Measurements from ENCODE around the gene FOXO6.

Gene FOXO6

DNA sequence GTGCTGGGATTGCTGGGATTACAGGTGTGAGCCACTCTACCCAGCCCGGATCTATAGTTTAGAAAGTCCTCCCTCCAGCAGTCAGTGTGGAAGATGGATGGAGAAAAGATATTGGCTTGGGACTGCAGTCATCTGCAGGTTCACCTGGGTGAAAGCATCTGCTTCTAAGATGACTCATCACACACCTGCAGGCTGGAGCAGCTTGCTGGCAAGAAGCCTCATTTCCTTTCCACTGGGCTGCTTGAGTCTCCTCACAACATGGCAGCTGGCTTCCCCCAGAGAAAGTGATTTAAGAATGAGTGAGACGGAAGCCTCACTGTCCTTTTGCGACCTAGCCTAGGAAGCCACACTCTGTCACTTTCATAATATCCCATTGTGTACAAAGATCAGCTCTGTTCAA is 50.0 kb downstream of the FOXO6 start:
- DNase-seq = no peak

- no peak for DNase-seq
These were observed 51.5 kb downstream of the FOXO6 start for GRCh38 chr1:41412748-41413147.

- DNase-seq = no peak
These were observed 52.6 kb downstream of the FOXO6 start for GRCh38 chr1:41413748-41414281.

DNA sequence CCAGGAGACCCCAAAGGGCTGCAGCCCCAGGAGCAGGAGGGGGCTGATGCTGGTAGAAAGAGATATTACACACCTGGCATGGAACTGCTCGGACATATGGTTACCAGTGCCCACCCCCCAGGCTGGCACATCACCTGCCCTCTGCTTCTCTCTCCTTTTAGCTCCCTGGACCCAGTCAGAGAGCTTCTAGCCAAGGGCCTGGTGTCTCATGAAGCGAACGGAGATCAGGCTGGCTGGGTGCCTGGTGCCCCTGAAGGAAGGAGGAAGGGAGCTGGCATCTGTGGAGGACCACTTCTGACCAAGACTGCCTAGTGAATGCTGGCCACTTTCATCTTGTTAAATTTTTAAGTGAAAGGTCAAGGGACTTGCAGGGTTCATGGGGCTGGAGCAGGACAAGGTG is 53.1 kb downstream of the FOXO6 start:
- no peak for DNase-seq

GRCh38 chr1:41414716-41415306 is 53.6 kb downstream of the FOXO6 start:
- DNase-seq = no peak

- DNase-seq = no peak
These were observed 54.8 kb downstream of the FOXO6 start for GRCh38 chr1:41416081-41416480.

GRCh38 chr1:41416552-41417334 is 55.5 kb downstream of the FOXO6 start:
- DNase-seq = peak; percentile 17 to 39 (median 27)

- no peak for DNase-seq
These were observed 56.1 kb downstream of the FOXO6 start for GRCh38 chr1:41417335-41417682.

- DNase-seq = no peak
These were observed 56.5 kb downstream of the FOXO6 start for GRCh38 chr1:41417746-41418145.

GRCh38 chr1:41418857-41419583 is 57.8 kb downstream of the FOXO6 start:
- no peak for DNase-seq

GRCh38 chr1:41419584-41420295 is 58.5 kb downstream of the FOXO6 start:
- no peak for DNase-seq

- no peak for DNase-seq
These were observed 59.1 kb downstream of the FOXO6 start for GRCh38 chr1:41420351-41420750.

GRCh38 chr1:41420860-41421259 is 59.6 kb downstream of the FOXO6 start:
- DNase-seq = no peak

GRCh38 chr1:41422306-41422705 is 61.1 kb downstream of the FOXO6 start:
- DNase-seq = no peak

- no peak for DNase-seq
These were observed 62.4 kb downstream of the FOXO6 start for GRCh38 chr1:41423511-41424191.

DNA sequence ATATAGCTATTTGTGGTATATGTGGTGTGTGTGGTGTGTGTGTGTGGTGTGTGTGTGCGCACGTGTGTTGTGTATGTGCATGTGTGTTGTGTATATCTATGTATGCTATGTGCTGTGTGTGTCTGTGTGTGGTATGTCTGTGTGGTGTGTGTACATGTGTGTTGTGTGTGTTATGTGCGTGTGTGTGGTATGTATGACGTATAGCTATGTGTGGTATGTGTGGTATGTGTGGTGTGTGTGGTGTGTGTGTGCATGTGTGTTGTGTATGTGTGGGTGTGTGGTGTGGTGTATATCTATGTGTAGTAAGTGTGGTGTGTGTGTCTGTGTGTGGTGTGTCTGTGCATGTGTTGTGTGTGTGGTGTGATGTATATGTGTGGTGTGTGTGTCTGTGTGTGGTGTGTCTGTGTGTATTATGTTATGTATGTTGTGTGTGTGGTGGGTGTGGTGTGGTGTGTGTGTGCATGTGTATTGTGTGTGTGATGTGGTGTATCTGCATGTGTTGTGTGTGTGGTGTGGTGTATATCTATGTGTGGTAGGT is 63.4 kb downstream of the FOXO6 start:
- DNase-seq = no peak

DNA sequence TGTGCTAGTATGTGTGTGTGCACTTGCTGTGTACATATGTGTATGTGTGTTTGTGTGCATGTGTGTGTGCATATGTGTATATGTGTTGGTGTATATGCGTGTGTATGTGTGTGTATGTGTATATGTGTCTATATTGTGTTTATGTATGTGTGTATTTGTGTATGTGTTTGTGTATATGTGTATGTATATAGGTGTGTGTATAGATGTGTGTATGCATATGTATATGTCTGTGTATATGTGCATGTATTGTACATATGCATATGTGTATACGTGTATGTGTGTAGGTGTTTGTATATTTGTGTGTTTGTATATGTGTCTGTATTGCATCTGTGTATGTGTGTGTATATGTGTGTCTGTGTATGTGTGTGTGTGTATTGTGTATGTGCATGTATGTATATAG is 64.1 kb downstream of the FOXO6 start:
- no peak for DNase-seq

DNA sequence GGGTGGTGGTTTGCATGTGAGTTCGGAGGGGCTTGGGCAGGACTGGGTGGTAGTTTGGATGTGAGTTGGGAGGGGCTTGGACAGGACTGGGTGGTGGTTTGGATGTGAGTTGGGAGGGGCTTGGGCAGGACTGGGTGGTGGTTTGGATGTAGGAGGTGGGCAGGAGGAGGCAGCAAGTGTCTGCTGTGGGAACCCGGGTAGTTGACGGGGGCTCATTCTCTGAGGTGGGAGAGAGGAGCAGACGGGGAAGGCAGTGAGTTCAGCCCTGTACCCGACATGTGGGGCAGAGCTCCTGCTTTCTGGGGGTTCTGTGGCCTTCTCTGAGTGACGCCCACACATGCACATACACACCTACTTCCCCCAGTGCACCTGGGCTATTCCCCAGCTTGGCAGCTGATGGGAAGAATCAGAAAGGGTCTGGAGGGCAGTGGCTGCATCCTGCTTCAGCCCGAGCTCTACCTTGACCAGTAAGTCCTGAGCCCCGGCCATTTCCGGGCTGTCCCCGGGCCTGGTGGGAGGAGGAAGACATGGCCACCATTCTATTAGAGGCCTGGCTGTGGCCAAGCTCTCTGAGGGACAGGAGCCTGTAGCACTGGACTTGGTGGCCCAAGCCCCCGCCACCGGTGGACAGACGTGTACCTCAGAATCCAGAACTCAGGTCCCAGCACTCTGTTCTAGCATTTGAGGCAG is 65.1 kb downstream of the FOXO6 start:
- no peak for DNase-seq

- DNase-seq = no peak
These were observed 66.1 kb downstream of the FOXO6 start for GRCh38 chr1:41427122-41427913.

- no peak for DNase-seq
These were observed 66.9 kb downstream of the FOXO6 start for GRCh38 chr1:41427916-41428737.
